ENCODE results near the gene AATF.

GRCh38 chr17:37066322-37067255 is 117.8 kb downstream of the AATF start:
- TF ChIP-seq CTCF (conservative IDR thresholded peaks at IDR 0.05; ENCODE audit: low read length): no peak
- no peak for TF ChIP-seq EZH2phosphoT487 (IDR thresholded peaks at IDR 0.05; ENCODE audit: borderline replicate concordance)

All from Loucy (cell line).